A172 (cell line): ENCODE results near the gene CCT8L2. TPM values are rescaled to one million over a fixed set of nuclear protein-coding genes. Genes with fewer than 3 reads are reported as not detected.
"Not testable (repeated sequence)": the region's sequence is repeated elsewhere in the genome, so short reads cannot be mapped to it uniquely, and the experiment has no call there.

Source experiments
- DNase-seq: peaks from one replicate; pipeline ENCODE4 v3.0.0-alpha.2; 2015; ENCODE audit warnings: low spot score
- total RNA-seq: library from RNA; depleted of rRNA; stranded (reverse); fragments of >200 nt; shearing (Covaris generic); gene quantifications from 2 replicates; pipeline ENCODE4 v1.2.3, GENCODE V29; 2014; rRNA removed

Gene CCT8L2
- total RNA-seq, 1 experiment from 2014 or later, result not detected

- DNase-seq, result no peak
These were observed 33.3 kb downstream of the CCT8L2 start for GRCh38 chr22:16559056-16559955.

GRCh38 chr22:16558376-16558945 is 34.1 kb downstream of the CCT8L2 start:
- not testable (repeated sequence) for DNase-seq

GRCh38 chr22:16557511-16557910 is 35.1 kb downstream of the CCT8L2 start:
- not testable (repeated sequence) for DNase-seq

DNA sequence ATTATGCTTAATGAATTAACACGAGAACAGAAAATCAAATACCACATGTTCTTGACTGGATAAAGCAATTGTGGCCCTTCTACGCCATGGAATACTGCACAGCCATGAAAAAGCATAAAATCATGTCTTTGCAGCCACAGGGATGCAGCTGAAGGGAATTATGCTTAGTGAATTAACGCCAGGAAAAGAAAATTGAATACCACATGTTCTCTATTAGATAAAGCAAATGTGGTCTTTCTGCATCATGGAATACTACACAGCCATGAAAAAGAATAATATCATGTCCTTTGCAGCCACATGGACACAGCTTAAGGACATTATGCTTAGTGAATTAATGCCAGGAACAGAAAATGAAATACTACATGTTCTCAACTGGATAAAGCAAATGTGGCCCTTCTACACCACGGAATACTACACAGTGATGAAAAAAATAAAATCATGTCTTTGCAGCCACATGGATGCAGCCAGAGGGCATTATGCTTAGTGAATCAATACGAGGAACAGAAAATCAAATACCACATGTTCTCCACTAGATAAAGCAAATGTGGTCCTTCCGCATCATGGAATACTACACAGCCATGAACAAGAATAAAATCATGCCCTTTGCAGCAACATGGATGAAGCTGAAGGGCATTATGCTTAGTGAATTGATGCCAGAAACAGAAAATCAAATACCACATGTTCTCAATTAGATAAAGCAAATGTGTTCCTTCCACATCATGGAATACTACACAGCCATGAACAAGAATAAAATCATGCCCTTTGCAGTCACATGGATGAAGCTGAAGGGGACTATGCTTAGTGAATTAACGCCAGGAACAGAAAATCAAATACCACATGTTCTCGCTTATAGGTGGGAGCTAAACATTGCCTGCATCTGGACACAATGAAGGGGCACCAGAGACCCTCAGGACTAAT is 37.3 kb downstream of the CCT8L2 start:
- not testable (repeated sequence) for DNase-seq

DNA sequence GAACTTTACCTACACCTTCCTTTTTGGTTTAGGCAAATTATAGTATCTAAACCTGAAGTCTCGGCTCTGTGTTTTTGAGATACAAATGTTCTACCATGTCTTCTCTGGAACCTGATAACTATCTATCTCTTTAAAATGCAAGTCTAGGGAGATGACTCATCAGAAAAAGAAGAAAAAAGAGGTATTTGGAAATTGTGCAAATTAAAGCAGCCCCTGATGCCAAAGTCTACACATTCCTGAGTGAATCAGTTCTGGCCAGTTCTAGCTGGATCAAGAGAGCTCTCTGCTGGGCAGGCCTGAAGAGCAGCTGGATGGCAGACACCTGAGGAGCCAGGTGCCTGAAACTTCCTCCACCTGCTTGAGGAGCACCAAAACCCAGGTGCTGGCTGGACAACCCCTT is 49.3 kb downstream of the CCT8L2 start:
- DNase-seq, result not testable (repeated sequence)

Other genes with a start within 250 kb of the CCT8L2 start
- gene XKR3, start 232.6 kb upstream of the CCT8L2 start, total RNA-seq, result 0.14 TPM in 1 of 2 replicates, not detected in the other